Stimulated activated CD4-positive, alpha-beta T cell treated with anti-CD3 and anti-CD28 coated beads, Interleukin-1b, Interleukin-23, amount 100 ng/mL, for 48 hours (primary cell): Measurements from ENCODE around the gene PPP2R1B.
"Not testable (repeated sequence)": the region's sequence is repeated elsewhere in the genome, so short reads cannot be mapped to it uniquely, and the experiment has no call there.

ENCODE experiments used
- DNase-seq: peaks from one replicate; pipeline ENCODE4 v3.0.0-alpha.2; 2020

Gene PPP2R1B

DNA sequence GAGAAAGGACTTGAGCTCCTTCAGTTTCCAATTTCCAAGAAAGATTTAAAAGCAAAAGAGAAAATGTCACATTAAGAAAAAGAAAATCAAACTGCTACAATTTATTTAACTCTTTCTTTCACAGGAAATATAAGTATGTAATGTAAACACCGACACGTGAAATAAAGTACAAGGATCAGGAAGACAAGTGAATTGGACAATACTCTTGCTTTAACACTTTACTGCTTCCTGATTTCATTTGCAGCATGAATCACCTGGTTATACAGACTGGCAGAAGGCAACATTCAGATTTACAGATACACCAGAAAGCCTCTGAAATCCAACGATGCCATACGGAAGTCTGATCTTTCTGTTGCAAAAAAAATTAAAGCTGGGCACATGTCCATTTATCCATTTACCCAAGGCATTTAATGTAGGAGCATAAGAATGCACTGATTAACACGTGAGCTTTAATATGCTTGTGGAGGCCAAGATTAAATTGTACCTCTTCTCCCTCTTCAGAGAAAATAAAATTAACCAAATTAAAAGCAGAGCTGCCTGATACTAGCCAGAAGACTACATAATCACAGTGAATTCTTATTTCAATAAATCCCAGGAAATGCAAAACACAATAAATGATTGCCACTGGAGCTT is 16.0 kb upstream of the PPP2R1B start:
- DNase-seq, result no peak

DNA sequence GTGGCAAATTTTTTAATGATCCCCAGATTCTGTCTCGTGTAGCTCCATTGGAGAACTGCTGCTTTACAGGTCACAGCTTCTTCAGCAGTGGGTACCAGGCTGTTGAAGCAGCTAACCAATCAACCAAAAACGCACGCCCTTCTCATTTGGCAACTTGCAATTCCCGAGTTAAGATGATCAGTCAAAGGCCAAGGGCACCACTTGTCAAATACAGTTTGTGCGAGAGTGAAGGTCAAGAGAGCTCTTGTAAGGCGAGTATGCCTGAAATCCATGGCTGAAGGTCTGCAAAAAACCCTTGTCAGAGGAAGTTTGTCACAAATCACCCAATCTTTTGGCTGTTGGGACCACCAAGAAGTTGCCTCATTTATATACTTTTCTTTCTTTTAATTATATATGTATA is 12.9 kb upstream of the PPP2R1B start:
- DNase-seq, result no peak

DNA sequence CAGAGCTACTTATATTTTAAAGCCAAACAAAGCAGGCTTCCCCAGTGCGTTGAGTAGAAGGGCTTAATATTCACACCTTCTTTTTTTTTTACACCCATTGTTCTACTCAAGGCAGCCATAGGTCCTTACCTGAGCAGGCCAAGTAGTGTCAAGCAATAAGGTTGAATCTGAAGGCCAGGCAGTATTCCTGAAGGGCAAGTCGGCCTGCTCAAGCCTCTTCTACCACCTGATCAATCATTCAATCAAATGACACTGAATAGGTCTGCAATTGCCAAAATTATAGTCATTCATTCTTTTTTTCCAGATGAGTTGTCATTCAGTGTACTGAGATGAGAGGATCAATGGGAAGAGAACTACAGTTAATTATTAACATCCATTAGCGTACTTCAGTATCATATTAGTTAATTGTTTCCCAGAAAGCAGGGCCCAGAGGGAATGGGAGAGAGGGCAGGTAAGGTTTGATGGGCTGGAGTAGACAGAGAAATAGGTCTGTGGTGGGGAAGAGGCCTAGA is 11.9 kb upstream of the PPP2R1B start:
- DNase-seq, result no peak

DNA sequence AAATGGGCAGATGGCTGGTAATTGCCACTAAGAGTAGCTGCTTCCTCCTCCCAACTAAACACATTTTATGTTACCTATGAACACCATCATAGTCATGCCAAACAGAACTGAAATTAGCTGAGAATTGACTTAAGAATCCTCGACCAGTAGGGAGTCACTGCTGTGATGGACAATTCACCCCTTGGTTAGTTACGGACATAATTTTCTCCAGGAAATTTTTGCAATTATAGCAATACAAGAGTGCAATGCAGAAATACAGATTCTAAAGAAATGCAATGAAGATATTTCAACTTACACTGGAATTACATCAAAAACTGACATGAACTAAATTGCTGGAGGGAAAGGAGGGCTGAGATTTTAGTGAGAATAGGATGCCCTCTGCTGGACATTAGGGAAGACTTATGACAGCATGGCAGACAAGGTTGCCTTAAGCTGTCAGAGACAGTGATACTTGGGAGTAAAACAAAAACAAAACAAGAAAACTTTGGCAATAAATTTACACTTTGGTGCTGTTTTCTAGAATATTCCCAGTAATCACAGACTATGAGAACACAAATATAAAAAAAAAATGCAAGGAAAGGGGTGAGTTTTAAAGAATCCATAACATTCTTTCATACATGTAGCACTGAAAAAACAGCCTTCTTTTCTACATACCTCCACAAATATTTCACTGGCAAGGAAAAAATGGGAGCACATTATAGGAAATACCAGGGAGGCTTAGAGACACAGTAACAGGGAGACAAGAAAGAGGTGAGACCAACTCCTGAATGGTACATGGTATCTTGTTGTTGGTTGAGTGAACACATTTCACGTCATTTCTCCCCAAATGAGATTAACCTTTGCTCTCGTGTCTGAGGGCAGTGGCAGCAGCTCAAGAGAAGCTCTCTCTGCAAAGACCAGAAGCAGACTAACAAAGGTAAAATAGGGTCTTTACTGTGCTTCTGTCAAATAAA is 11.2 kb upstream of the PPP2R1B start:
- no peak for DNase-seq

DNA sequence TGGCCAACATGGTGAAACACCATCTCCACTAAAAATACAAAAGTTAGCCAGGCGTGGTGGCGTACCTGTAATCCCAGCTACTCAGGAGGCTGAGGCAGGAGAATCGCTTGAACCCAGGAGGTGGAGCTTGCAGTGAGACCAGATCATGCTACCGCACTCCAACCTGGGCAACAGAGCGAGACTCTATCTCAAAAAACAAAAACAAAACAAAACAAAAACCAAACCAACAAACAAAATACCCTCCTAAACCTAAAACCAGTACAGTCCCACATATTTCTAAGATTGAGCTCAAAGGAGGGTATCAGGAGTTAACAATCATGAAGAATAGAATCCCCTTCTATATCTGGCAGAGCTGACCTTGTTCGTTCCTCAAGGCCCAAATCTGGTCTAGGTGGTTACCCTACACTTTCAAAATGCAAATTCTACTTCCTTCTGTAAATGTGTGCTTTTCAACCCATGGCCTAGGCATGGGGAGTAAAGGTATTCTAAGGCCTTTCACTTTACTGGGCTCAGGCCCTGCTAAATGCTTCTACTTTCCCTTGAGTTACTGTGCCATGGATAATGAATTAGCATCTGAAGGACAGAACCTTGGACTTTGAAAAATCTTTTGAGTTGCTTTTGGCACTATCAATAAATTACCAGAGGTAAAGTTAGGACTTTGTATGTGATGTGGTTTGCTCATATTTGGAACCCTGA is 10.4 kb upstream of the PPP2R1B start:
- no peak for DNase-seq

DNA sequence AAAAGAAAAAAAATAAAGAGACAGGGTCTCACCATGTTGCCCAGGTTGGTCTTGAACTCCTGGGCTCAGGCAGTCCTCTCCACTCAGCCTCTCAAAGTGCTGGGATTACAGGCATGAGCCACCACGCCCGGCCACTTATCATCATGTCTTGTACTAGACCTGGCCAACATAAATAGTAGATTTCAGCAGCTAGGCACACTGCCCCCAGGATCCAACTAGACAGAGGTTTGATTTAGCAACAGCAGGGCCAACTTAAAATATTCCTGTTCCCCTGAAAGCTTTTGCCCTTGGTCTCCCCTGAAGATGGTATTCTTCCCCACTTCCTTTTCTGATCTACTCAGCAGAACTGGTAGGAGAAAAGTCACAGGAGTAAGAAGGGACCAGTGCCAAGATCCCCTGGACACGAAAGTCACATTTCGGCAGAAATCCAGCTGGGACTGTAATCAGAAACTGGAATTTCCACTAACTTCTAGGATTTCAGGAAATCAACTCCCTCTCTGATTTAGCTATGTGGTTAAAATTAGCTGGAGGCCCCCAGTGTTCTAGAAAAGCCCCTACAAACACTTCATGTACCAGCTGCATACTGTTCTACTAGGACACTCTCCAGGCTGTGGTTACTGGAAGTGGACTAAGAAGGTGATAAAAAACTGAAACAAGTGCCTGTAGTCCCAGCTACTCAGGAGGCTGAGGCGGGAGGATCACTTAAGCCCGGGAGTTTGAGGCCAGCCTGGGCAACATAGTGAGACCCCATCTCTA is 8.9 kb upstream of the PPP2R1B start:
- no peak for DNase-seq

DNA sequence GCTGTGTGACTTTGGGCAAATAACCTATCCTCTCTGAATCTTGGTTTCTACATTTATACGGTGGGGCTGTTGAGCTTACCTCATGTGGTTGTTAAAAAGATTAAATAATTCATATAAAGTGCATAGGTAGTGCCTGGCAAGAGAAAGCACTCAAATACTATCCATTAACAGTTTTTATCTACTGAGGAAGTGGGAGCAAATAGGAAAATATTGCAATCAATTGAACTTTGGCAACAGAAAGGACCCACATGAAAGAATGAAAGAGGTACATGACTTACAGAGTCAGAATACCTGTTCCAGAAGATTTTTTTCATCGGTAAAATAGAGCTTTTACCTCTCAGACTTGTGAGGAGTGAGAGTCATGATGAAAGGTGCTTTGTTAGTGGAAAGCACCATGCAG is 6.3 kb upstream of the PPP2R1B start:
- no peak for DNase-seq

DNA sequence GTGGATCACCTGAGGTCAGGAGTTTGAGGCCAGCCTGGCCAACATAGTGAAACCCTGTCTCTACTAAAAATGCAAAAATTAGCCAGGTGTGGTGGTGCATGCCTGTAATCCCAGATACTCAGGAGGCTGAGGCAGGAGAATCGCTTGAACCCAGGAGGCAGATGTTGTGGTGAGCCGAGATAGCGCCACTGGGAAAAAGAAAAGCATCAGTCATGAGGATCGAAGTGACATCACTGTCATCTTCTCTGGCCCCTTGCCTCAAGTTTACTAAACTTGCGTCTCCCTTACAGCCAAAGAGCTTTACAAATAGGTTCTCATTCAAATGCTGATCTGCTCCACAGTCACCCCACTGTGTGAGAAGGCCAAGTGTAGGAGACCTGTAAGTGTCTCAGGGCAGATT is 5.0 kb upstream of the PPP2R1B start:
- DNase-seq, result not testable (repeated sequence)

DNA sequence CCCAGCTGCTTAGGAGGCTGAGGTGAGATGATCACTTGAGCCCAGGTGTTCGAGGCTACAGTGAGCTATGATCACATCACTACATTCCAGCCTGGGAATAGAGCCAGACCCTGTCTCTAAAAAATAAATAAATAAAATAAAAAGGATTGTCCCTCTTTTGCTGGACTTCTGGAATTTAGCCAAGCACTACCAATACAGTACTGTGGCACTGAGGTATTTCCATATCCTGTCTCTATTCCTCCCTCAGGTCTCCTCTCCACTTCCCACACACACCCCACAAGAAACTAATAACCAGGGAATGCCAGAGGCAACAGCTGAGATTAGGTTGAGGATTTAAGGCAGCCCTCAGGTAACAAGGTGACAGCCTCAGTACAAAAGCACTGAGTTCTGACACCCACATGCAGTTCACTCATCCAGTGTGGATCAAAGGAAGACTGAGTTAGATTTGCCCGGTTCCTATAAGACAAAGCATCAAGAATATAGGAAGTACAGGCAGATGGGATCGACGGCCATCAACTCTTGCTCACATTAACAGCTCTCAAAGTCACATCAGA is 4.5 kb upstream of the PPP2R1B start:
- no peak for DNase-seq

DNA sequence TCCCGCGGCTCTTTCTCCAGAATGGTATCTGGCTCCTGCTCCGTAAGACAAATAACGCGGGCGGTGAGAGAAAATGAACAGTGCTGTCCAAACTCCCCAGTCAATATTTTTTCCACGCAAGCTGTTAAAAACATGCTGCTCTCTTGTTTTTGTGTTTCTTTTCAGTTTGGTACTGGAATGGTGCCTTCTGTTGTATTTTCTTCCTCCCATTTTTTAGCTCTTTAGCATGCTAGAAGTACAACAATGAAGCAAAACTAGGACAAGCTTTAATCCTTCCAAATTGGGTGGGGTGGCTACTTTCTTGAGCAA is 599 bp upstream of the PPP2R1B start:
- DNase-seq, result no peak

DNA sequence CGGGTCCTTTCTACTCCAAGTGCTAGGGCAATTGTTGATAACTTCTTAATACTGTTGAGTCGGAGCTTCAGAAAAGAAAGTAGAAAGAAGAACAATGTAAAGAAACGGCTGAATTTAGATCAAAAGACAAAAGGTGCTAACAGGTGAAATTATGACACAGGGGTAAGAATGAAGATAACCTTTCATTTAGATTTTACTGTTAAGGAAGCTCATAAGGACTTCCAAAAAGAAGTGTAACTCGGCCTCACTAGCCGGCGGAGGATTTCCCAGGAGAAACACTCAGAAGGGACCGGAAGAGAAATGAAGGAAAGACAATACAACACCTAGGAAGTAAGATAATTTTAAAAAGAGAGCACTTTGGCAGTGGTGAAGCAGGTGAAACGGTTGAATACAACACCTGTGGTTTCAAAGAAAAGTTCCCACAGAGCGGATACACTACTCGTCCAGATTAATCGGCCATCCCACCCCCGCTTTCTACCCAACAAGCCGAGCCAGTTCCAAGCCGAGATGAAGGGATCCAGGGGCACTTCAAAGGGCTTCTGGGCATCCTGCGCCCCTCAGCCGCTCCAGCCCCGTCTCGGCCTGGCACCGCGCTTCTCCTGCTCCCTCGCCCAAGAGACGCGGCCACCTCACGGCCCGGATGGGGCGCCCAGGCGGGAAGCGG is 737 bp downstream of the PPP2R1B start:
- no peak for DNase-seq

DNA sequence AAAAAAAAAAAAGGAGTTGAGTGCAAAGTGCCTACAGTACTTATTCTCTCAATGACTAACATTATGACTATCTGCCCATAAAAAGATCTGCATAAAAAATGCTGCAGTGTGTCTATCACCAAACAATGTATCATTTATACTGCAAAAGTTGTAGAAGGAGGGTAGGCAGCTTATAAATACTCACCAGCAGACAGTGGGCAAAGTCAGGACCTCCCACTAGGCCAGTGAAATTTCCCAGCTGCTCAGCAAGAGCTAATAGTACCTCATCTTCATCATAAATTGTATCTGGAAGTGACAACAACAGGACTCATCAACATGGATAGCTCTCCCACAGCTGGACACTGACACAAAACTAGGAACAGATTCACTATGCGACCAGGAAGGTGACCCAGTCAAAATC is 1.6 kb downstream of the PPP2R1B start:
- DNase-seq, result no peak

DNA sequence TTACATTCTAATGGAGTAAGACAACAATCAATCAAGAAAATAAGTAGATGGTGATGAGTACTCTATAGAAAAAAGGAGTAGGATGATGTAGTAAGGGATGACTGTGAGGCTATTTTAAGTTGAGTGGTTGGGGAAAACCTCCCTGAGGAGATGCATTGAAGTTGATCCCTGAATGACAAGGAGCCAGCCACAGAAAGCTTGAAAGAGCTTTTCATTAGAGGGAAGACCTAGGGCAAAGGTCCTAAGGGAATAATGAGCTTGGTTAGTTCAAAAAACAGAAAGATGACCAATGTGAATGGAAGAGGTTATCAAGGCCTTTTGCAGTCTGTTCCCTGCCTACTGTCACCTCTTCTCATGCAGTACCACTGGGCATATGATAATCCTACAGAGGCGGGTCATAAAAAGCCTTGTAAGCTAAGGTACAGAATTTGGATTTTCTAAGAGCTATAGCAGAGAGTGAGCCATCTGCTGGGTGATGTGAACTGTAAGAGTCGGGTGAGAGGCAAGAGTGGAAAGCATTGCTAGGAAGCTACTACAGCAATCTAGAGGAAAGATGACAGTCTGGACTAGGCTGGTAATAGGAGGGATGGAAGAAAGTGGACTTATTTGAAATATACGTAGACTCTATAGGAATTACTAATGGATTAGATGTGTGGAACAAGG is 3.1 kb downstream of the PPP2R1B start:
- no peak for DNase-seq

DNA sequence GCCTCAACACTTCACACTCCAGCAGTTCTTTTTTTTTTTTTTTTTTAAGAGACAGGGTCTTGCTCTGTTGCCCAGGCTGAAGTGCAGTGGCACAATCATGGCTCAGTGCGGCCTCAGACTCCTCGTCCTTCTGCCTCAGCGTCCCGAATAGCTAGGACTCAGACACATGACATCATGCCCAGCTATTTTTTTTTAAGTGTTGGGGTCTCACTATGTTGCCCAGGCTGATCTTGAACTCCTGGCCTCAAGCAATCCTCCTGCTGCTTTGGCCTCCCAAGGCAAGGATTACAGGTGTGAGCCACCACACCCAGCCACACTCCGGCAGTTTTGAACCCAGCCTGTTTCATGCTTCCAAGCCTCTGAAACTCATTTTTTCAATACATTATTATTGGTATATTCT is 3.7 kb downstream of the PPP2R1B start:
- DNase-seq, result no peak

DNA sequence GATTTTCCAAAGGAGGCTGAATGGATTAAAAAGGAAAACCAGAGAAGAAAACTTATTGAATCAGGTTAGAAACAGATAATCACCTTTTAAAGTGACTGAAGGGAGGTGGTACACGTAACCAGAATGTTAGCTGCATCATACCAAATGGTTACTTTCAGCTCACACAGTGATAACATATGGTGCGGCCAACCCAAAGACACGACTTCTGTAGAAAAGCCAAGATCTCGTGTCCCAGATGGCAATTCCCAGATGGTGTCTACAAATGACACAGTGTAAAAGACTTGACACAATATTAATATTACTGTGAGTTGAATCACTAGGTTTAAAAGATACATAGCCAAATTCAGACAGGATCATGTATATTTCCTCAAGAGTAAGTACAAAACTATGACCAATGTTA is 5.2 kb downstream of the PPP2R1B start:
- DNase-seq, result no peak

DNA sequence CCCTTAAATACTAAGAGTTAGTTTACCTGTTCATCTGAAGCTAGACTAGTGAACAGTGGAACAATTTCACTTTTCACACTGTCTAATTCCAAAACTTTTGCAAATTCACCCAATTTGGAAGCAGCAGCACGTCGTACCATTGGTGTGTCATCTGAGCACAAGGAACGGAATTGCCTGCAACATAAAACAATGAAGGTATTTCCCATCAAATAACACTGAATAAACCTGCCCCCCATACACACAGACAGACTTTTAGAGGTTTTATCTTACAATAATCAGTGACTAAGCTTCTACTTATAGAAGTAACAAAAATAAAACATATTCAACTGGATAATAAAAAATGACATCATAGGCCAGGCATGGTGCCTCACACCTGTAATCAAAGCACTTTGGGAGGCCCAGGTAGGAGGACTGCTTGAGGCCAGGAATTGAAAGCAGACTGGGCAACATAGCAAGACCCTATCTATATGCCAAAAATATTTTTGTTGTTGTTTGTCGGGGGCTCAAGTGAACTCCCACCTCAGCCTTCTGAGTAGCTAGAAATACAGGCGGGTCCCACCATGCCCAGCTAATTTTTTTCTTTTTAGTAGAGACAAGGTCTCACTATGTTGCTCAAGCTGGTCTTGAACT is 6.3 kb downstream of the PPP2R1B start:
- no peak for DNase-seq

DNA sequence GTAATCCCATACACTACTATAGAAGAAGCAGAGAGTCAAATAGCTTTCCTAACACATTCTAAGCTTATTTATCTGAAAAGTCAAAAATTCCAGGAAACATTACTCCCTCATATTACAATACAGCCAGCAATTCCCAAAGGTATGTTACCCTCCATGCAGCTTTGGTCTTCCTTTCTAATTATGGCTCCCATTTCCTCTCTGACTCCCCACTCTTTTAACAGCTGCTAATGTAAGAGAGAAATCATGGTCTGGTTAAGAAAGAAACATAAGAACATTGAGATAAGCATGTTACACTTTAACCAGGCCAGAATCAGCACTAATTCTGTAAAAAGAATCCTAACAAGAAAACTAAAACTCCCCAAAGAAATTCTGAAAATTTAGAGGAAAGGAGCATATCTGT is 6.8 kb downstream of the PPP2R1B start:
- DNase-seq, result no peak

DNA sequence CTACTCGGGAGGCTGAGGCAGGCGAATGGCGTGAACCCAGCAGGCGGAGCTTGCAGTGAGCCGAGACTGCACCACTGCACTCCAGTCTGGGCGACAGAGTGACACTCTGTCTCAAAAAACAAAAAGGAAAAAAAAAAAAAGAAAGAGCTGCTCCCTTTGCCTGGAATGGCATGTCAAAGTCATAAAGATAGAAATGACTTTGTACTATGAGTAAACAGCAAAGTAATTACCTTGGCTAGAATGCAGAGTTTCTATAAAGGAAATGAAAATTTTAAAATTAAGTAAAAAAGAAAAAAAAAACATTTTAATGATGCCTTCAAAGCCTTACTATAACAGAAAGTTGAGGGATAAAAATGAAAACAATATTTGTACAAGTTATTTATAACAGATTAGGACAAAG is 10.1 kb downstream of the PPP2R1B start:
- DNase-seq, result no peak

DNA sequence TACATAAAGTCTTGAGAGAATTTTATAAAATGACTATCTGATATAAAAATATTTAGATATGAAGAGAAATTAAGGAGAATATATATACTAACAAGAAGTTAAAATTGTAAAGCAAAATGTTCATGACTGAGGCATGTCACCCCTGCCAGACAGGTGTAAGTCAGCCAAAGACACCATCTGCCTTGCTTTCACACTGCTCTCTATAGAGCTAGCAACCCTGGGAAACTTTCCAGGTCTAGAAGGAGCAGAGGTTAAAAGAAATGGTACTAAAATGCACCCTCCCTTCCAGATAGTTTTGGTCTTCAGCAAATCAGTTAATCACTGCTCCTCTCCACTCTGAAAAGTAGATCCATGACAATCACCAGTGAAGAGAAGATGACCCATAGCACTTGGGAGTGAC is 16.5 kb downstream of the PPP2R1B start:
- no peak for DNase-seq

DNA sequence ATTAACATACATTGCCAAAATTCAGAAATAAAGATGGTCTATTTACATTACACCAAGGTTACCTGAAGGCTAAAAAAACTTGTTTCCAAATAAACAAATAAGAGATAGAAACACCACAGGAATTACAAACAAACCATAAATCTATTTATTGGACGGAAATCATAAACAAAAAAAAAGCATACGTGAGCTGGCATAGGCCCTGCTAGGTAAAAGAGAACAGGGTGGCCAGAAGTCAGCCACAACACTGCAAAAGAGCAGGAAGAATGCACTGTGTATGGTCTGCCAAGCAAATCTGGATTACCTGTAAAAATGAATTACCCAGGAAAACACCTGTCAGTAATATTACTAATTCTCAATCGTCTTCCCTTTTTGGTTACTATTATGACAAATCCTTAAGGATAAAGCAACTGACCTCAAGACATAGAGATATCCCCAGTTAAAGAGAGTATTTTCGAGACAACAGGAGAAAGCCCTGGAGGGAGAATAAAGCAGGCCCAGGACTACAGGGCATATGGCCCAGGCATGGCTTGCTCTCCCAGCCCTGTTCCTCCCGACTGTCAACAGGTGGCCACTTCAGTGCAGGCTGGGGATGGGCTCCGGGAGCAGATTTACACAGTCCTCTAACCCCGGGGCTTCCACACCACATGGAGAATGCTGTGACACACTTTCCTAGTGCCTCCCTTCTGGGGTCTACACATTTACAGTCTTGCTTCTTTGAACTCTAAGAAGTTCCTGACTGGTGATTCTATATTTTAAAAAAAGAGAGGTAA is 18.0 kb downstream of the PPP2R1B start:
- DNase-seq, result no peak
